ENCODE results near the gene ZNF225.
"Not testable (repeated sequence)": the region's sequence is repeated elsewhere in the genome, so short reads cannot be mapped to it uniquely, and the experiment has no call there.

The ZNF225 gene

GRCh38 chr19:44156475-44156874, 43.3 kb downstream of the ZNF225 start:
- Histone ChIP-seq H3K27ac (ENCODE audit: low read length) (no peak overlapping the region), H3K4me3 (ENCODE audit: low read length in 2 of 2) (peak overlapping the region in 1 of 2 donors; percentile 5), H3K9me3 (ENCODE audit: control insufficient read depth in 2 of 2, low read length in 2 of 2) (peaks cover 47 to 49% of the 10 kb centered on the region in 2 donors), H3K4me1 (ENCODE audit: control insufficient read depth, insufficient read depth, low read length) (no peaks in the 10 kb centered on the region), H3K36me3 (ENCODE audit: control insufficient read depth in 2 of 2, insufficient read depth in 2 of 2, low read length in 2 of 2) (peaks cover 46 to 47% of the 10 kb centered on the region in 2 donors), H3K9ac (ENCODE audit: low read length in 2 of 2) (no peak overlapping the region), H3K27me3 (ENCODE audit: control insufficient read depth in 1 of 2, insufficient read depth in 2 of 2, low read length in 2 of 2) (no peaks in the 10 kb centered on the region)

GRCh38 chr19:44163789-44164188, 50.6 kb downstream of the ZNF225 start:
- Histone ChIP-seq H3K9me3 (ENCODE audit: control insufficient read depth in 2 of 2, low read length in 2 of 2) (peaks cover 6 to 21% of the 10 kb centered on the region in 2 donors), H3K27me3 (ENCODE audit: control insufficient read depth in 1 of 2, insufficient read depth in 2 of 2, low read length in 2 of 2) (no peaks in the 10 kb centered on the region), H3K4me3 (ENCODE audit: low read length in 2 of 2) (no peak overlapping the region), H3K4me1 (ENCODE audit: control insufficient read depth, insufficient read depth, low read length) (peaks cover 6% of the 10 kb centered on the region), H3K36me3 (ENCODE audit: control insufficient read depth in 2 of 2, insufficient read depth in 2 of 2, low read length in 2 of 2) (peaks cover 10 to 18% of the 10 kb centered on the region in 2 donors), H3K27ac (ENCODE audit: low read length) (no peak overlapping the region), H3K9ac (ENCODE audit: low read length in 2 of 2) (no peak overlapping the region)

GRCh38 chr19:44164327-44164672, 51.1 kb downstream of the ZNF225 start:
- Histone ChIP-seq H3K9ac (ENCODE audit: low read length in 2 of 2) (peak overlapping the region in 1 of 2 donors; percentile 5), H3K27me3 (ENCODE audit: control insufficient read depth in 1 of 2, insufficient read depth in 2 of 2, low read length in 2 of 2) (no peaks in the 10 kb centered on the region), H3K4me3 (ENCODE audit: low read length in 2 of 2) (peak overlapping the region; percentile 76 to 97), H3K27ac (ENCODE audit: low read length) (peak overlapping the region; percentile 90), H3K4me1 (ENCODE audit: control insufficient read depth, insufficient read depth, low read length) (peaks cover 6% of the 10 kb centered on the region), H3K9me3 (ENCODE audit: control insufficient read depth in 2 of 2, low read length in 2 of 2) (peaks cover 7 to 16% of the 10 kb centered on the region in 2 donors), H3K36me3 (ENCODE audit: control insufficient read depth in 2 of 2, insufficient read depth in 2 of 2, low read length in 2 of 2) (peaks cover 11 to 20% of the 10 kb centered on the region in 2 donors)

GRCh38 chr19:44164673-44165512, 51.7 kb downstream of the ZNF225 start, which contains the start of gene ZNF226:
ZNF226 (plus strand) TSS chr19:44165100; CDS start chr19:44170081, 4,981 bp downstream.
- Histone ChIP-seq H3K9ac (ENCODE audit: low read length in 2 of 2) (peak within 1 kb of the TSS; percentile 82 to 98), H3K4me3 (ENCODE audit: low read length in 2 of 2) (peak within 1 kb of the TSS; percentile 76 to 97), H3K27me3 (ENCODE audit: control insufficient read depth in 1 of 2, insufficient read depth in 2 of 2, low read length in 2 of 2) (no peaks in the 10 kb centered on the region), H3K27ac (ENCODE audit: low read length) (peak within 1 kb of the TSS; percentile 90), H3K9me3 (ENCODE audit: control insufficient read depth in 2 of 2, low read length in 2 of 2) (peaks cover 11 to 14% of the 10 kb centered on the region in 2 donors), H3K36me3 (ENCODE audit: control insufficient read depth in 2 of 2, insufficient read depth in 2 of 2, low read length in 2 of 2) (peaks cover 17 to 26% of the 10 kb centered on the region in 2 donors), H3K4me1 (ENCODE audit: control insufficient read depth, insufficient read depth, low read length) (peaks cover 6% of the 10 kb centered on the region)

GRCh38 chr19:44170660-44171059, 57.5 kb downstream of the ZNF225 start:
- peaks cover 65 to 76% of the 10 kb centered on the region in 2 donors for H3K36me3 ChIP-seq (ENCODE audit: control insufficient read depth in 2 of 2, insufficient read depth in 2 of 2, low read length in 2 of 2)
- not testable (repeated sequence) for H3K9ac ChIP-seq (ENCODE audit: low read length in 2 of 2); H3K27me3 ChIP-seq (ENCODE audit: control insufficient read depth in 1 of 2, insufficient read depth in 2 of 2, low read length in 2 of 2); H3K4me1 ChIP-seq (ENCODE audit: control insufficient read depth, insufficient read depth, low read length); H3K4me3 ChIP-seq (ENCODE audit: low read length in 2 of 2); H3K27ac ChIP-seq (ENCODE audit: low read length)
- peaks cover 18 to 43% of the 10 kb centered on the region in 2 donors for H3K9me3 ChIP-seq (ENCODE audit: control insufficient read depth in 2 of 2, low read length in 2 of 2)

GRCh38 chr19:44176590-44176989, 63.4 kb downstream of the ZNF225 start:
- no peaks in the 10 kb centered on the region for H3K4me1 ChIP-seq (ENCODE audit: control insufficient read depth, insufficient read depth, low read length)
- no peaks in the 10 kb centered on the region for H3K27me3 ChIP-seq (ENCODE audit: control insufficient read depth in 1 of 2, insufficient read depth in 2 of 2, low read length in 2 of 2)
- peak overlapping the region in 1 of 2 donors; percentile 36 for H3K4me3 ChIP-seq (ENCODE audit: low read length in 2 of 2)
- peaks cover 58 to 63% of the 10 kb centered on the region in 2 donors for H3K9me3 ChIP-seq (ENCODE audit: control insufficient read depth in 2 of 2, low read length in 2 of 2)
- H3K27ac ChIP-seq (ENCODE audit: low read length), result no peak overlapping the region
- H3K9ac ChIP-seq (ENCODE audit: low read length in 2 of 2), result no peak overlapping the region
- H3K36me3 ChIP-seq (ENCODE audit: control insufficient read depth in 2 of 2, insufficient read depth in 2 of 2, low read length in 2 of 2), result peaks cover 57 to 60% of the 10 kb centered on the region in 2 donors

- Histone ChIP-seq H3K27me3 (ENCODE audit: control insufficient read depth in 1 of 2, insufficient read depth in 2 of 2, low read length in 2 of 2) (no peaks in the 10 kb centered on the region), H3K9ac (ENCODE audit: low read length in 2 of 2) (no peak overlapping the region), H3K36me3 (ENCODE audit: control insufficient read depth in 2 of 2, insufficient read depth in 2 of 2, low read length in 2 of 2) (peaks cover 14 to 16% of the 10 kb centered on the region in 2 donors), H3K27ac (ENCODE audit: low read length) (no peak overlapping the region), H3K9me3 (ENCODE audit: control insufficient read depth in 2 of 2, low read length in 2 of 2) (peaks cover 42 to 57% of the 10 kb centered on the region in 2 donors), H3K4me1 (ENCODE audit: control insufficient read depth, insufficient read depth, low read length) (no peaks in the 10 kb centered on the region), H3K4me3 (ENCODE audit: low read length in 2 of 2) (no peak overlapping the region)
Measured at GRCh38 chr19:44180968-44181367, 67.8 kb downstream of the ZNF225 start.

GRCh38 chr19:44182145-44182544, 68.9 kb downstream of the ZNF225 start:
- Histone ChIP-seq H3K9me3 (ENCODE audit: control insufficient read depth in 2 of 2, low read length in 2 of 2) (peaks cover 31 to 46% of the 10 kb centered on the region in 2 donors), H3K4me3 (ENCODE audit: low read length in 2 of 2) (no peak overlapping the region), H3K4me1 (ENCODE audit: control insufficient read depth, insufficient read depth, low read length) (no peaks in the 10 kb centered on the region), H3K27ac (ENCODE audit: low read length) (no peak overlapping the region), H3K9ac (ENCODE audit: low read length in 2 of 2) (no peak overlapping the region), H3K36me3 (ENCODE audit: control insufficient read depth in 2 of 2, insufficient read depth in 2 of 2, low read length in 2 of 2) (peaks cover 2 to 4% of the 10 kb centered on the region in 2 donors), H3K27me3 (ENCODE audit: control insufficient read depth in 1 of 2, insufficient read depth in 2 of 2, low read length in 2 of 2) (no peaks in the 10 kb centered on the region)

All from stomach smooth muscle (tissue), 2 donors.